NCI-H2107 treated with DMSO at 0.1 percent for 48 hours (cell line): ENCODE data around the gene SEPSECS.

Experiments used
- DNase-seq: peaks from one replicate; lab custom pipeline; 2025; ENCODE audit not compliant: unreplicated experiment; lab: John Stamatoyannopoulos, UW

Gene SEPSECS

GRCh38 chr4:25157081-25157480, 3.2 kb downstream of the SEPSECS start:
- DNase-seq = no peak

- no peak for DNase-seq
Observed at GRCh38 chr4:25155947-25156346, 4.3 kb downstream of the SEPSECS start.

- no peak for DNase-seq
Observed at GRCh38 chr4:25154594-25155265, 5.5 kb downstream of the SEPSECS start.

- no peak for DNase-seq
Observed at GRCh38 chr4:25146076-25146475, 14.2 kb downstream of the SEPSECS start.

GRCh38 chr4:25144870-25145481, 15.3 kb downstream of the SEPSECS start:
- no peak for DNase-seq

- DNase-seq = no peak
Observed at GRCh38 chr4:25142468-25142867, 17.8 kb downstream of the SEPSECS start.

- no peak for DNase-seq
Observed at GRCh38 chr4:25141592-25141991, 18.7 kb downstream of the SEPSECS start.

- DNase-seq = no peak
Observed at GRCh38 chr4:25133132-25133531, 27.1 kb downstream of the SEPSECS start.

- DNase-seq = no peak
Observed at GRCh38 chr4:25131926-25132325, 28.3 kb downstream of the SEPSECS start.

- DNase-seq = no peak
Observed at GRCh38 chr4:25131381-25131780, 28.9 kb downstream of the SEPSECS start.

- DNase-seq = no peak
Observed at GRCh38 chr4:25129917-25130316, 30.3 kb downstream of the SEPSECS start.

- DNase-seq = no peak
Observed at GRCh38 chr4:25128671-25129070, 31.6 kb downstream of the SEPSECS start.

GRCh38 chr4:25123236-25123635, 37.0 kb downstream of the SEPSECS start:
- no peak for DNase-seq

- no peak for DNase-seq
Observed at GRCh38 chr4:25120146-25120940, 39.9 kb downstream of the SEPSECS start.

GRCh38 chr4:25117716-25118472, 42.4 kb downstream of the SEPSECS start:
- DNase-seq = no peak

GRCh38 chr4:25117274-25117673, 43.0 kb downstream of the SEPSECS start:
- DNase-seq = no peak

GRCh38 chr4:25113915-25114904, 46.0 kb downstream of the SEPSECS start:
- no peak for DNase-seq

GRCh38 chr4:25112995-25113380, 47.3 kb downstream of the SEPSECS start:
- DNase-seq = no peak

GRCh38 chr4:25112366-25112994, 47.8 kb downstream of the SEPSECS start:
- DNase-seq = no peak
